NB4 (cell line): ENCODE data around the gene VPS54.

Experiments
- MYC ChIP-seq: IDR thresholded peaks from 2 replicates; pipeline ENCODE4 v1.6.1; 2011; ENCODE audit warnings: low read depth, low read length
- TF ChIP-seq, protein P1 (sequence below): IDR thresholded peaks from one replicate; pipeline ENCODE4 v1.5.1; 2012; ENCODE audit warnings: low read depth, low read length
- TF ChIP-seq, protein P2 (sequence below): IDR thresholded peaks from 2 replicates; pipeline ENCODE4 v1.6.1; 2011; ENCODE audit warnings: low read depth, low read length

DNA sequence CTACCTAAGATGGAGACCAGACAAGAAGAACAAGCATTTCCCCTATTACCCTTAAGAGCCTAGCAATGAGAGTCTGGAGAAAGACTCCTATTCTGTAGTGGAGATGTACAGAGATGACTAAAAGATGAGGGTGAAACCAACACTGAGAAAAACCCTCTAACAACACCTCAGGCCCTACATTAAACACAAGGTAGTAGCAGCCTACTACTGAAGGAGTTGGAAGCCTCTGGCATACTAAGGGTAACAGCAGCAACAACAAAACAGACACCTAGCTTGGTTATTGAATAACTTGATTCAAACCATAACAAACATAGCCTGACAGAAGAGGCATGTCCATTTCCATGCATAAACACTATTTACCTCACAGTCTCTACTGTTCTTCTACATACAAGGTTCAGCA, 117.1 kb downstream of the VPS54 start:
- TF ChIP-seq, protein P1, sequence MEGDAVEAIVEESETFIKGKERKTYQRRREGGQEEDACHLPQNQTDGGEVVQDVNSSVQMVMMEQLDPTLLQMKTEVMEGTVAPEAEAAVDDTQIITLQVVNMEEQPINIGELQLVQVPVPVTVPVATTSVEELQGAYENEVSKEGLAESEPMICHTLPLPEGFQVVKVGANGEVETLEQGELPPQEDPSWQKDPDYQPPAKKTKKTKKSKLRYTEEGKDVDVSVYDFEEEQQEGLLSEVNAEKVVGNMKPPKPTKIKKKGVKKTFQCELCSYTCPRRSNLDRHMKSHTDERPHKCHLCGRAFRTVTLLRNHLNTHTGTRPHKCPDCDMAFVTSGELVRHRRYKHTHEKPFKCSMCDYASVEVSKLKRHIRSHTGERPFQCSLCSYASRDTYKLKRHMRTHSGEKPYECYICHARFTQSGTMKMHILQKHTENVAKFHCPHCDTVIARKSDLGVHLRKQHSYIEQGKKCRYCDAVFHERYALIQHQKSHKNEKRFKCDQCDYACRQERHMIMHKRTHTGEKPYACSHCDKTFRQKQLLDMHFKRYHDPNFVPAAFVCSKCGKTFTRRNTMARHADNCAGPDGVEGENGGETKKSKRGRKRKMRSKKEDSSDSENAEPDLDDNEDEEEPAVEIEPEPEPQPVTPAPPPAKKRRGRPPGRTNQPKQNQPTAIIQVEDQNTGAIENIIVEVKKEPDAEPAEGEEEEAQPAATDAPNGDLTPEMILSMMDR, result no peak
- TF ChIP-seq, protein P2, sequence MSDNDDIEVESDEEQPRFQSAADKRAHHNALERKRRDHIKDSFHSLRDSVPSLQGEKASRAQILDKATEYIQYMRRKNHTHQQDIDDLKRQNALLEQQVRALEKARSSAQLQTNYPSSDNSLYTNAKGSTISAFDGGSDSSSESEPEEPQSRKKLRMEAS, result no peak
- TF ChIP-seq MYC, result no peak
